GM19043 (cell line): ENCODE measurements around the gene ITGB8.

Experiments
- ATAC-seq: cut with Tn5 transposase; IDR thresholded peaks from one replicate; pipeline ENCODE4 v1.9.1; 2021; ENCODE audit warnings: low read depth; ENCODE audit not compliant: unreplicated experiment

Gene ITGB8

GRCh38 chr7:20307119-20307518 lies 23.6 kb upstream of the ITGB8 start:
- peak; percentile 77 for ATAC-seq

DNA sequence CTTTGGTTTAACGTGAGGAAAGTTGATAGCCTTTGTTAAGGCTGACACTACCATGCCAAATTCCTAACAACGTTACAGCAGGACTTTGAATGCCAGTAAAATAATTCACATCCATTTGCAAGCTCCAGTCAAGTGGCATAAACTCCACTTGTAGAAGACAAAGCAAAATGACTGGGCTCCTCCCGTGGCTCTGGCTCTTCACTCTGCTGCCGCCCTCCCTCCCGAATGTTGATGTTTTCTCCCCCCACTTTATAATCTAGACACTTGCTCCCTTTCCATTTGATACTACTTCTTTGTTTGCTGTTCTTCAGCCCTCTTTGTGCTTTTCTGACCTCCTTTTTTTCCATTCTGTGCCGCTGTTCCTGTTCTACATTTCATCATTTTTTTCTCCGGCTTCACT lies 22.8 kb upstream of the ITGB8 start:
- ATAC-seq: no peak

DNA sequence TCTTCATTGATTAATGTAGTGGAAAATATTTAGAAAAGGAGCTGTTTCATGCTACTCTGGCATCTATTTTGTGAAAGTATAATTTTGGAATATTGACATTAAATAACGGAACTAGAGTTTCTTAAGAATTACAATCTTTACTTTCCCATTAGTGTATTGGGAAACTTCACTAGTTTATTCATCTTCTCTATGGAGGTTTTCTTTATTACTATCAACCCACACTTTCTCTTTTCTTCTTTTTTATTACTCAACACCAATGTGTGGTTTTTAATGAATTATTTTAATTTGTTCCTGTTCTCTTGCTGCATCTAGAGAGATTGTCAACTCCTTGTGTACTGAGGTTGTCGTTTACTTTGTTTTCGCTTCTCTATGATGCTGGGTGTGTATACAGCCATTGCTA lies 20.4 kb upstream of the ITGB8 start:
- ATAC-seq: no peak

DNA sequence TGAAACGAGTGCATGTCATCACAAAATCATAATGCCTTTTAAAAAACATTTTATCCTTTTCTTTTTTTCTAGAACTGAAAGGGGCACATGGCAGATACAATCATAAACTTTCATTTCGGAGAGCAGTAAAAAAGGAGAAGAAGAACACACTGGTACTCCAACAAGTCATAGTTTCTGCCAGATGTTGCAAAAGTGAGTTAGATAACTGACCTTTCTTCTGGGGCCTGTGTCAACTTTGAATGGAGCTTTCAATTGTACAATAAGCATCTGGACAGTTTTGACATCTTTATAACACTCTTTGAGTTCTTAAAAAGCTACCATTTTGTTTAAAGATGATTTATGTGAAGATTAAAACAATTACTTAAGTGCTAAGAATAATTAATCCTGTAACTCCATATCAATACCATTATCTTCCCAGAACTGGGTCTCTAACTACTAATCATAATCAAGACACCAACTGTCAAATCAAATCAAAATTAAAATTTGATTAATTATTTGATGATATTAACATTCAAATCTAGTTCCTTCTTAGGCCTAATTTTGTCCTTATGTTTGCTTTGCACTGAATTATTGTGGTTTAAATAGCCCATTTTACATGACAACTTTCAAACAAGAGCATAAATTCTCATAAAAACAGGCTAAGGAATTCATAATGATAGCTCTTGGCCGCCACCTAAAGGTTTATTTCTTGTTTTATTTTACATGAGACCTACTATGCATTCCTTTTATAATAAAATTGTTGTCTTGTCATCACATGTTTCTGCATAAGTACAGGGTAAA lies 19.5 kb upstream of the ITGB8 start:
- ATAC-seq: no peak

GRCh38 chr7:20311743-20312042 lies 19.0 kb upstream of the ITGB8 start:
- no peak for ATAC-seq

- no peak for ATAC-seq
Measured at GRCh38 chr7:20312562-20312961, 18.1 kb upstream of the ITGB8 start.

GRCh38 chr7:20313626-20314025 lies 17.1 kb upstream of the ITGB8 start:
- ATAC-seq: no peak

GRCh38 chr7:20314198-20314597 lies 16.5 kb upstream of the ITGB8 start:
- ATAC-seq: no peak

- ATAC-seq: no peak
Measured at GRCh38 chr7:20316706-20317105, 14.0 kb upstream of the ITGB8 start.

- ATAC-seq: no peak
Measured at GRCh38 chr7:20317413-20317812, 13.3 kb upstream of the ITGB8 start.

- no peak for ATAC-seq
Measured at GRCh38 chr7:20318933-20319332, 11.8 kb upstream of the ITGB8 start.

GRCh38 chr7:20320322-20320721 lies 10.4 kb upstream of the ITGB8 start:
- ATAC-seq: no peak

GRCh38 chr7:20320786-20321185 lies 9.9 kb upstream of the ITGB8 start:
- no peak for ATAC-seq

GRCh38 chr7:20323595-20323994 lies 7.1 kb upstream of the ITGB8 start:
- no peak for ATAC-seq

DNA sequence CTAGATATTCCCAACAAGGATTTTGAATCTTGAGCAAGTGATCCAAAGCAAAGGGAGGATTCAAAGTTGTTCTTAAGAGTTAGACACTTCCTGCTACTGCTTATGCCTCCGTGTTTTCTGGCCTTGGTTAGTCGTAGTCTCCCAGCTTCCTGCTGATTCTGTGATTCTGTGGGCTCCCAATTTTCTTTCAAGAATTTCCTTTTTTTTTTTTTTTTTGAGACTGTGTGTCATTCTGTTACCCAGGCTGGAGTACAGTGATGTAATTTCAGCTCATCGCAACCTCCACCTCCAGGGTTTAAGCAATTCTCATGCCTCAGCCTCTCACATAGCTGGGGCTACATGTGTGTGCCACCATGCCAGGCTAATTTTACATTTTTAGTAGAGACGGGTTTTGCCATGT lies 4.4 kb upstream of the ITGB8 start:
- no peak for ATAC-seq

DNA sequence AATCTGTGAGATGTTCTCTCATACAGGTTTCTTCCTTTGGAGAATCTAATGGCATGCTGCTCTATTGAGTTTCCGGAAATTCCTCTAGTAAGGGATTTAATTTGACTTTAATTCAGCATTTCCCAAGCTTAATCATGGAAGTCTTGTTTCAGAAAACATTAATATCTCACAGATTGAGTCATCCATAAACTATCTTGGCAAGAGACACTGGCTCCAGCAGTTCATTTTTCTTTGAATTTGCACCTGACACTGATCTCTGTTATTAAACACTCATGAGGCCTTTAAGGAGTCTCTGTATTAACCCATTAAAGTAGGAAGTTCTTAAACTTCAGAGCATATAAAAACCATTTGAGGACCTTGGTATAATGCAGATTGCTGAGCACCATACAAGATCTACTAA lies 3.6 kb upstream of the ITGB8 start:
- no peak for ATAC-seq

DNA sequence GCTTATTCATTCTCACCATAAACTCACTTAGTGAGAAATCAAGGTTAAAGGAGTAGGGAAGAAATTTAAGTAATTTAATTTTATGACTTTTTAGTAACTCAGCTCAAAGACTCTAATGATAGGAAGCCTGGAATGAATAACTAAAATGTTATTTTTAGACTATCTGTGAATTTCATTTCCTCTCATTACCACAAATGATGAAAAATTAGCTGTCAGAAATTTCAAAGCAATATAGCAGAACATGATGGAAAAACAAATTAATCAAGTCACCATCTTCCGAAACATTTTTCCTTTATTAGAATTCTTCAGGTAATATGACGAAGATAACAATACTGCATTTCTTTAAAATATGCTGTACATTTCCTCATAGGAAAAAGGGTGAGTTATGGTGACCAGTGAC lies 2.7 kb upstream of the ITGB8 start:
- ATAC-seq: no peak

DNA sequence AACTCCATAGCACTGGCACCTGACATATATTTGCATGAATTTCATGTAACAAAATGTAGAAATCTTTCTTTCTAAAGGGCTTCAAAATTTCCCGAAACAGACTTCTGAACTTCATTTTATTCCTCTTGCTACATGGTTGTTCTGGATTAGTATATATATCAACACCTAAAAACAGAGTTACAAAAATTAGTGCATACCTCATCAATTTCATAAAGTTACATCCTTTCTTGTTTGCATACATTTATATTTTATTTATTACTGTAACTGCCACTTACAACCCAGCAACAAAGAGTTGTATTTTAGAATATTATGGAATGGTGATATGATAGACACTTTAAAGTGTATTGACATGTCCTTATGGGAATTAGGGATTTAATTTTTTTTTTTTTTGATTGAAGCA lies 2.0 kb upstream of the ITGB8 start:
- ATAC-seq: no peak

DNA sequence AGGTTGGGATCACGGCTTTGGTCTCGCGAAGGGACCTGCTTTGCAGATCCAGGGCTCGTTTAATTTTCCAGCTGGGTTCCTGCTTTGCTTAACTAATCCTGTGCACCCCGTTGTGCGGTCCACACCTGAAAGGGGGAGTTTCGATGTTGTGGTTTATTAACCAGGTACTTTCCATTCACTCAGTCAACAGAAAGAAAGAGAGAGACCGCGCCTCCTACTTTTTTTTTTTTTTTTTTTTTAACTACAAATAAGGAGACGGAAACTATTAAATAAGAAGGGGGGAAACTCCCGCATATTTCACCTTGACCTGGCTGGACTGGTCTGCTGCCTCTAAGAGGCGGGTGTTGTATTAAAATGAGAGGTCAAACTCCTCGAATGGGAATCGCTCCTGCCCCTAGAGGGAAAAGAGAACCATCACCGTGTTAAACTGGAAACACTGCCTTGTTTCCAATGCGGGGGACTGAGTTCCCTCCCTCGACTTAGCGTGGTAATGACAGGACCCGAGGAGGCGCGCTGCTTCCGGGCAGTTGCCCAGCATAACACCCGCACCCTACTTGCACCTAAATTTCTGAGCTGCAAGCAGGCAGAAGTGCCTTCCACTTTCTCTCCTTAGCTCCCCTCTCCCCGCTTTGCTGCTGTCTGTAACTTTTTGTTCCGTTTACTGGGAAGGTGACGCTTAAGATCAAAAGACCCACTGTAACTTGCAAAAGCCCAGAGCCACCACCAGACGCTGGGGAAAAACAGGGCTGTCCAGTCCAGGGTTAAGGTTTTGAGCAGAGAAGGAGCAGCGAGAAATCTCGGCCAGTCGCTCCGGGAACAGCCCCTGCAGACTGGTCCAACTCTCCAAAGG lies 1.1 kb upstream of the ITGB8 start:
- ATAC-seq: peak; percentile 37

DNA sequence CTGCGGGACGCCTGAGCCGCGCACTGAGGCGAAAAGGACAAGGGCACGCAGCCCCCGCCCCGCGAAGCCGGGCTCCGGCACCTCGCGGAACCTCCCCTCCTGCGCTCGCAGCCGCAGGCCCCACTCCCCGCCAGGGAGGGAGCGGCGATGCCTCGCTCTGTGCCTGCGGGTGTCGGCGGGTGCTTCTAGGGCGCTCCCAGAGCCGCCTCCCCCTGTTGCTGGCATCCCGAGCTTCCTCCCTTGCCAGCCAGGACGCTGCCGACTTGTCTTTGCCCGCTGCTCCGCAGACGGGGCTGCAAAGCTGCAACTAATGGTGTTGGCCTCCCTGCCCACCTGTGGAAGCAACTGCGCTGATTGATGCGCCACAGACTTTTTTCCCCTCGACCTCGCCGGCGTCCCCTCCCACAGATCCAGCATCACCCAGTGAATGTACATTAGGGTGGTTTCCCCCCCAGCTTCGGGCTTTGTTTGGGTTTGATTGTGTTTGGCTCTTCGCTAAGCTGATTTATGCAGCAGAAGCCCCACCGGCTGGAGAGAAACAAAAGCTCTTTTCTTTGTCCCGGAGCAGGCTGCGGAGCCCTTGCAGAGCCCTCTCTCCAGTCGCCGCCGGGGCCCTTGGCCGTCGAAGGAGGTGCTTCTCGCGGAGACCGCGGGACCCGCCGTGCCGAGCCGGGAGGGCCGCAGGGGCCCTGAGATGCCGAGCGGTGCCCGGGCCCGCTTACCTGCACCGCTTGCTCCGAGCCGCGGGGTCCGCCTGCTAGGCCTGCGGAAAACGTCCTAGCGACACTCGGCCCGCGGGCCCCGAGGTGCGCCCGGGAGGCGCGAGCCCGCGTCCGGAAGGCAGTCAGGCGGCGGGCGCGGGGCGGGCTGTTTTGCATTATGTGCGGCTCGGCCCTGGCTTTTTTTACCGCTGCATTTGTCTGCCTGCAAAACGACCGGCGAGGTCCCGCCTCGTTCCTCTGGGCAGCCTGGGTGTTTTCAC lies 519 bp downstream of the ITGB8 start:
- peak; percentile 14 for ATAC-seq
